NCI-H1694 treated with DMSO at 0.1 percent for 48 hours (cell line): ENCODE measurements around the gene RAB3A.
A peak's percentile ranks its signal among the peaks of the same experiment; 100 is the strongest.

Source experiments
- DNase-seq: peaks from one replicate; lab custom pipeline; 2025; lab: John Stamatoyannopoulos, UW

The RAB3A gene

DNA sequence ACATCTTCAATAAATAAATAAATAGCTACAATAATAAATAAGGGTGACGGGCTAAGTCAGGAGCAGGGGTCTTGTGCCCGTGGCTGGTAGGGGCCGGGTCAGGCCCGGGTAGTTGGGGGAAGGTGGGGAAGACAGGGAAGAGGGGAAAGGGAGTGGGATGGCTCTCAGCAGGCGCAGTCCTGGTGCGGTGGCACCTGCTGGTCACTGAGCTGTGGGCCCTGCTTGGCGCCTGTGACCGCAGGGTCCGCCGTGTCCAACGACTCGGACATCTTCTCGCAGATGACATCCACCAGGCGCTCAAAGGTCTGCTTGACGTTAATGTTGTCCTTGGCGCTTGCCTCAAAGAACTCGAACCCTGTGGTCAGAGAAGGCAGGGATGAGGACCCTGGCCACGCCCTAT lies 6.5 kb downstream of the RAB3A start:
- no peak for DNase-seq

DNA sequence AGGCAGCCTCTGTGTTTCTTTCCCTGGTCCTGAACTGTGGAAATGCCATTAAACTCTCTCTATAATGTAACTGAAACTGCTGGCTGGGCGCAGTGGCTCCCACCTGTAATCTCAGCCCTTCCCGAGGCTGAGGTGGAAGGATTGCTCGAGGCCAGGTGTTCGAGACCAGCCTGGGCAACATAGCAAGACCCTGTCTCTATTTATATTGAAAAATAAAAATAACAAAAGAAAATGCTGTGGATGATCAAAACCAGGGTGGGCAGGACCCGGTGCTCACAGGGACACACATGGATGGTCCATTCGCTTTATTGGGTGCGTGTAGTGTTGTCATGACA lies 7.4 kb downstream of the RAB3A start:
- no peak for DNase-seq

DNA sequence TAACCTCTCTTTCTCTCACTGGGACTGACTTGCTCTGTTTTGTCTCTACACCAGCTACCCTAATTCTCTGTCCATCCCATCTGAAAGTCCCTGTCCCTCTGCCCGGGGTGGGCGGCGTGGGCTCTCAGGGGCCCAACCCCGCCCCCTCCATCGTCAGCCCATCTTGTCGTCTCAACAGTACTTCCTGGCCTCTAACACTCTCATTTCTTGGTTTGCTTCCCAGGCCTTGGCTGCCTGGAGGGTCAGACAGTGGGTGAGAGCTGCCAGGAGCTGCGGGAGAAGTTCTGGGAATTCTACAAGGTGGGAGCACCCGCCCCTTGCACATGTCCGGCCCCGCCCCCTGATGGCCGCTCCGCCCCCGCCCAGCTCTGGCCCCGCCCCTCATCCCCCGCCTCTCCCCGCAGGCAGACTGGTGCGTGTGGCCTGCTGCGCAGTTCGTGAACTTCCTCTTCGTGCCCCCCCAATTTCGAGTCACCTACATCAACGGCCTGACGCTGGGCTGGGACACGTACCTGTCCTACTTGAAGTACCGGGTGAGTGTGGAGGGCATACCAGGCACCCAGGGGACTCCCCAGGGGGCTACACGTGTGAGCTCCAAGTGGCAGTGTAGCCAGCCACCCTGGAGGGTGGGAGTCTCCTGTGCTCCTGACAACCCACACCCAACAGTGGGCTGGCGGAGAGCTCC lies 9.1 kb downstream of the RAB3A start:
- no peak for DNase-seq

DNA sequence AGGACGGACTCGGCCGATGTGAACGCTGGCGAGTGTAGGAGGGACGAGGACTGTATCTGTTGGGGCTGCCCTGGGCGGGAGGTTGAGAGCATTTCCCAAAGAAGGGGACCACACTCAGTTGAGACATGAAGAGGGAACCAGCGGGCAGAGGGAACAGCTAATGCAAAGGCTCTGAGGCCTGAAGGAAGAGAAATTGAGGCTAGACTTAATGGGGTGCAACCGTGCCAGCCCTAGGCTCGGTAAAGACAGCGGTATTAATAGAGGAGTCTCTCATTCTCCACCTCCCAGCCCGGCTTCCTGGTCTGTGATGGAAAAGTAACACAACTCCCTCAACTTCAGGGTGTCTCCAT lies 9.7 kb downstream of the RAB3A start:
- DNase-seq: no peak

DNA sequence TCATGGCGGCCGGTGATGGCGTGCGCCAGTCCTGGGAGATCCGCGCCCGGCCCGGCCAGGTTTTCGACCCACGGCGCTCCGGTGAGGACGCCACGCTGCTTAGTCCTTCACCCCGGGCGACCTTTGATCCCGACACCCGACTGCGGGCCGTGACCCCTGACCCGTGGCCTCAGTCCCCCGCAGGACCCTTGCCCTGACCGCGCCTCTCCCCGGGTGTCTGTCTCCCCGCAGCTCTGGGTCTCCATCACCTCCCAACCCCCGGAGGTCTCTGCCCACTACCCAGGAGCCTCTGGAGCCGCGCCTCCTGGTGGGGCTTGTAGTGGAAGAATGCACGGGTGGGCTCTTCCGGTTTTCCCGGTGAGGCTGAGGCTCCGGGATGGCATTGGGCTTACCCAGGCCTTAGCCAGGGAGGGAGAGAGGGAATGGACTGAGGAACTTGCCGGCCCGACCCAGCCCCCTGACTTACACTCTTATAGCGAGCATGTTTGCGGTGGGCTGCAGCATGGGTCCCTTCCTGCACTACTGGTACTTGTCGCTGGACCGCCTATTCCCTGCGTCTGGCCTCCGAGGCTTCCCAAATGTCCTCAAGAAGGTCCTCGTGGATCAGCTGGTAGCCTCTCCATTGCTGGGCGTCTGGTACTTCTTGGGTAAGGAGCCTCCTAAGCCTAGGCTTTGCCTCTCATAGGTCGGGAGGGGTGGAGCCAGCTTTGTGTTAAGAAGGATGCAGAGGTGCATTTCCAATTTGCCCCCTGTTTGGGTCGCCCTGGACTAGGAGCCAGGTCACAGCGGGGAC lies 10.3 kb downstream of the RAB3A start:
- no peak for DNase-seq

DNA sequence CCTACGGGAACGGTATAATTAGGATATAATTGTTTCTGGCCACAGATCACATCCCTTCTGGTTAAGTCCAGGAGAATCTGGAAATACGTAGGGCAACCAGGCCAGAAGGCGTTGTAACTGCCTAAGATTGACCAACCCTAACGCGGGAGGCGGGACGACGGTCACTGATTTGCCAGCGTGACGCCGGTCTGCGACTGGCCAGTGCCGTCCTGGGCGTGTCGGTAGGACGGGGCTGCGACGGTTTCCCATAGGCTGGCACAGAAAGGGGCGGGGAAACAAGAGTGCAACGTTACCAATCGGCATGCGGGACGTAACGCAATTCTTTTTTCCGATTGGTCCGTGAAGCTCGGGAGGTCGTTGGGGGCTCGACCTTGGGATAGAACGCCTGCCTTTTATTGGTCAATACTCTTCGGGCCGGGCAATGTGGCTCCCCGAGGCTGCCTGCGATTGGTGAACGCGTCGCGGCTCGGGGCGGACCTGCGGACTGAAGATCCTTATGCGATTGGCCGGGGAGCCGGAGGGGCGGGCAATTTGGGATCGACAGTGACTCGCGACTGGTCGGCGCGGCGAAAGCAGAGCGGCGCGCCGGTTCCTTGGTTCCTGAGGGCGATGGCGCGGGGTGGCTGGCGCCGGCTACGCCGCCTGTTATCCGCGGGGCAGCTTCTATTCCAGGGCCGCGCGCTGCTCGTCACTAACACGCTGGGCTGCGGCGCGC lies 11.0 kb downstream of the RAB3A start, which contains the start of gene MPV17L2:
Gene MPV17L2 (plus strand): TSS at position 546 of the 715 bp plus-strand sequence. CDS start 64 bp downstream, at position 610.
- DNase-seq: peak; percentile 100

DNA sequence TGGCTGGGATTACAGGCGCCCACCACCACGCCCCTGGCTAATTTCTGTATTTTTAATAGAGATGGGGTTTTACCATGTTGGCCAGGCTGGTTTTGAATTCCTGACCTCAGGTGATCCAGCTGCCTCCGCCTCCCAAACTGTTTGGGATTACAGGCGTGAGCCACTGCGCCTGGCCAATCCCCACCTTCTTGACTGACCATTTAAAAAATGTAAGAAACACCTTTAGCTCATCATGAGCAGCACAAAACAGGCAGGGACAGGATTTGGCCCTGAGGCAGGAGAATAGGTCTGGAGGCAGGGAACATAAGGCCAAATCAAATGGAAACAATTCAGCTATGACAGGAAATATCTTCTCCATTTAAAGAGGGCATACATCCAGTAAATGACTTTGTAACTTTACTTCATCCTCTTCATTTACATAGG lies 12.2 kb downstream of the RAB3A start:
- no peak for DNase-seq

DNA sequence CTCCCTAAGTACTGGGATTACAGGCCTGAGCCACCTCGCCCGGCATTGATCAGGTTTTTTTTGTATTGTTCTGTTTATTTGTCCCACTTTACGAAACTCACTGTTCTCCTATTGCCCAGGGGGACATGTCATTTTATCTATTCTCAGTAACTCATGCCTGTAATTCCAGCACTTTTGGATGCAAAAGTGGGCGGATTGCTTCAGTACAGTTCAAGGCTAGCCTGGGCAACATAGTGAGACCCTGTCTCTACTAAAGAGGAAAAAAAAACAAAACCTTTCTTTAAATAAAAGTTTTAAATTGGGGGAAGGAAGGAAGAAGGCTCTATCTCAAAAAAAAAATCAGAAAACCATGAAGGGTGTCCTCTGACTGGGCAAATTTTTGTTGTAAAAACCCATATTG lies 13.6 kb downstream of the RAB3A start:
- no peak for DNase-seq

DNA sequence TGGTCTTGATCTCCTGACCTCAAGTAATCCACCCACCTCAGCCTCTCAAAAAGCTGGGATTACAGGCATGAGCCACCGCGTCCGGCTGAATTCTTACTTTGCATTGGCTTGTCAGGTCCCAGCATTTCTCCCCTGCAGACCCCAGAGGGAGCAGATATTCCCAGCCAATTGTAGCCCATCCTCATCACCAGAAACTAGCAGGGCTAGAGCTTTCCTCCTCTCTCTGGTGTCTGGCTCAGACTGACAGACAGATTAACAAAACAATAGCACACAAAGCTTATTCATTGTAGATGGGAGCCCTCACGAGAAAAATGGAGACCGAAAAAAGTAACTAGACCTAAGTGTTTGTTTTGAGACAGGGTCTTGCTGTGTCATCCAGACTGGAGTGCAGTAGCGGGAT lies 18.3 kb downstream of the RAB3A start:
- no peak for DNase-seq

DNA sequence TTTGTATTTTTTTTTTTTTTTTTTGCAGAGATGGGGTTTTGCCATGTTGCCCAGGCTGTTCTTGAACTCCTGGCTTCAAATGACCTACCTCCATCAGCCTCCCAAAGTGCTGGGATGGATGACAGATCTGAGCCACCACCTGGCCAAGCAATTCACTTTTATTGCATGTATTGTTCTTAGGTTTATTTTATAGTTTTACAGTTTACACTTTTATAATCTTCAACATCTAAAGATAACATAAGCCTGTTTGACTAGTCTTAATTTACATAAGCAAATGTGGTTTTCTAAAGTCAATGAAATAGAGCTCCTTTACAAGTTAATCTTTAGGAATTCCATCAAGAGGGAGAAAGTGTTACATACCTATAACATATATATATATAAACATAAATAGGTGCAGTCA lies 20.3 kb downstream of the RAB3A start:
- no peak for DNase-seq

DNA sequence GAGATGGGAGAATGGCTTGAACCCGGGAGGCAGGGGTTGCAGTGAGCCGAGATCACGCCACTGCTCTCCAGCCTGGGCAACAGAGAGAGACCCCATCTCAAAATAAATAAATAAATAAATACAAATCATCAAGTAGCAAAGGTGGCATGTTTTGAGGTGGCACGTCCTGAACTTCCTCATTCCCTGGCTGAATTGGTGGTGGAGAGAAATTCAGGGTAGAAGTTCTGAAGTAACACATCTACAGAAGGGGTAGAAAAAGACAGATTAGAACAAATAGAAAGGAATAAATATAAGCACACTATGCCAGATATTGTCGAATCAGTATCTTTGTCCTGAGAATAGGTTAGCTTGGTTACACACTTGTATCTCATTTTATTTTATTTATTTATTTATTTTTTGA lies 23.9 kb downstream of the RAB3A start:
- no peak for DNase-seq

DNA sequence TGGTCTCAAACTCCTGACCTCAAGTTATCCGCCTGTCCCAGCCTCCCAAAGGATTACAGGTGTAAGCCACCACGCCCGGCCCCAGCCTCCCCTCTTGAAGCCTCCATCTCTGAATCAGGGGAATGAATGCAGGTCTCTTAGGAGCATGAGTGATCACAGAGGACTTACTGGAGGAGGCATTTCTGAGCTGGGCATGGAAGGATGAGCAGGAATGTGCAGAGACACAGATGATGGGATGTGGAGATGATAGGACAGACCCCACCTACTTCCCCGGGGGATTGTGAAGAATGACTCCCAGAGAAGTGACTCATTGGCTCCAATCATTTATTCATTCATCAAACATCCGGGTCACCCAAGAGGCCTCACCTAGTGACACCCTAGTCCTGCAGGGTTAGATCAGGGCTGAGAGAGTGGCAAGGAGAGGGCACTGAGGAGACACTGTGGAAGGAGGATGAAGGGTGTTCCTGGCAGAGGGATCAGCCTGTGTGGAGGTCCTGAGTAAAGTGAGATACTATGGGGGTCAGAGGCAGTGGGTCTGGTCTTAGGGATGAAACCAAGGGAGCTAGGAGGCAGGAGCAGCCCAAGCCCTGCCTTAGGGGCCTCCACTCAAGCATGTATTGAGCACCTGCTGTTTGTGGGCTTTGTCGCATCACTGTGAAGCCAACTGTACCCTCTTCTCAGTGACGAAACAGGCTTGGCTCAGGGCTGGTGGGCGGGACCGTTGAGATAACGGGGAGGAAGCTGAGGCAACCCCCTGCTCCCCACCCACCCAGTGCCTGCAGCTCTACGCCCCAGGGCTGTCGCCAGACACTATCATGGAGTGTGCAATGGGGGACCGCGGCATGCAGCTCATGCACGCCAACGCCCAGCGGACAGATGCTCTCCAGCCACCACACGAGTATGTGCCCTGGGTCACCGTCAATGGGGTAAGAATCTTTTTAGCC lies 27.2 kb downstream of the RAB3A start:
- DNase-seq: no peak

DNA sequence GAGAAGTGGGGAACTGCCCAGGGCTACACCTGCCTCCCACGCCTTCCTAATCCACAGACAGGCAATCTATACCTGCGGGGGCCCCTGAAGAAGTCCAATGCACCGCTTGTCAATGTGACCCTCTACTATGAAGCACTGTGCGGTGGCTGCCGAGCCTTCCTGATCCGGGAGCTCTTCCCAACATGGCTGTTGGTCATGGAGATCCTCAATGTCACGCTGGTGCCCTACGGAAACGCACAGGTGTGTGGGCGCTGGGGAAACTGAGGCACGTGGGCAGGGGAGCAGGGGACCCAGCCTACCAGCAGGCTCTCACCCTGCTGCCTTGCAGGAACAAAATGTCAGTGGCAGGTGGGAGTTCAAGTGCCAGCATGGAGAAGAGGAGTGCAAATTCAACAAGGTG lies 28.9 kb downstream of the RAB3A start:
- no peak for DNase-seq

DNA sequence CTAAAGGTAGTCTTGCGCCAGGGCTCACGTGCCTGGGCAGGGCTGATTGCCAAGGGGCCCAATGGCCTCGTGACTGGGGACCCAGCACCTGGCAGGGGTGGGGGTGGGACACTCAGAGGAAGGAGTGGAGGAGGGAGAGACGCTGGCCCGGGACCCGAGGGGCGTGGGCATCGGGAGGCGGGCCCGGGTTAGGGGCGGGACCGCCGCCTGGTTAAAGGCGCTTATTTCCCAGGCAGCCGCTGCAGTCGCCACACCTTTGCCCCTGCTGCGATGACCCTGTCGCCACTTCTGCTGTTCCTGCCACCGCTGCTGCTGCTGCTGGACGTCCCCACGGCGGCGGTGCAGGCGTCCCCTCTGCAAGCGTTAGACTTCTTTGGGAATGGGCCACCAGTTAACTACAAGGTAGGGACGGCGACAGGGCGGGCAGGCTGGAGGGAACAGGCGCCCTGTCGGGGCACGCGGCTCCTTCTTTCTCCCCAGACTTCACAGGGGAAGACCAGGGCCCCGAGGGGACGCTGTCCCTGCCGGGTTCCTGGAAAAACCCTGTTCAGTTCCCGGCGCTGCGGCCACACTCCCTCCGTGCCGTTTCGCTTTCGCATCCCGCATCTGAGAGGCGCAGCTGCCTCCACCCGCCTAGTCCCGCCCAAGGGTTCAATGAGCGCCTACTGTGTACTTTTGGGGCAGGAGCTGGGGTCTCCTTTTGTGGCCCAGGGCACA lies 30.1 kb downstream of the RAB3A start, which contains the start of gene IFI30:
Gene IFI30 (plus strand): TSS at position 242 of the 717 bp plus-strand sequence. CDS start 29 bp downstream, at position 271.
- DNase-seq: no peak

DNA sequence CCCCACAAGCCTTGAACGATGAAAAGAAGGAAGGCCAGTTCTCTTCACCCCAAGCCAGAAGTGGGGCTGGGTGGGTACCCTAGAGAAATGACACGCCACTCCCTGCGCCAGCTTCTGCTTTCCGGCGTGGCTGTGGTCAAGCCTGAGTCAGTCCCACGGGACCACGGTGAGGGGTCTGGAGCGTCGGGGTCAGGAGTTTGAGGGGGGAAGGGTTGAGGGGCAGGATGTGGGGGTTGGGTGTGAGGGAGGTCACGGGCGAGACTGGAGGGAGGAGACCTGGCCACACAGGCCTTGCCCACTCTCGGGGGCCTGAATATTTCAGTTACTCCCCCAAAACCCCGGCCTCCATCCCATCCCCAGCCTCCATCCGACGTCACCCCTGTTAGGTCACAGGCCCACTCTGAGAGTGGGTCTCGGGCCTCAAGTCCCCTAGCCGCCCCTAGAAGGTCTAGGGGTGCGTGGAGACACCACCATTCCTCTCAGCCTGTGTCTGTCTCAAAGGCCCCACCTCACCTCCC lies 30.7 kb downstream of the RAB3A start:
- no peak for DNase-seq

DNA sequence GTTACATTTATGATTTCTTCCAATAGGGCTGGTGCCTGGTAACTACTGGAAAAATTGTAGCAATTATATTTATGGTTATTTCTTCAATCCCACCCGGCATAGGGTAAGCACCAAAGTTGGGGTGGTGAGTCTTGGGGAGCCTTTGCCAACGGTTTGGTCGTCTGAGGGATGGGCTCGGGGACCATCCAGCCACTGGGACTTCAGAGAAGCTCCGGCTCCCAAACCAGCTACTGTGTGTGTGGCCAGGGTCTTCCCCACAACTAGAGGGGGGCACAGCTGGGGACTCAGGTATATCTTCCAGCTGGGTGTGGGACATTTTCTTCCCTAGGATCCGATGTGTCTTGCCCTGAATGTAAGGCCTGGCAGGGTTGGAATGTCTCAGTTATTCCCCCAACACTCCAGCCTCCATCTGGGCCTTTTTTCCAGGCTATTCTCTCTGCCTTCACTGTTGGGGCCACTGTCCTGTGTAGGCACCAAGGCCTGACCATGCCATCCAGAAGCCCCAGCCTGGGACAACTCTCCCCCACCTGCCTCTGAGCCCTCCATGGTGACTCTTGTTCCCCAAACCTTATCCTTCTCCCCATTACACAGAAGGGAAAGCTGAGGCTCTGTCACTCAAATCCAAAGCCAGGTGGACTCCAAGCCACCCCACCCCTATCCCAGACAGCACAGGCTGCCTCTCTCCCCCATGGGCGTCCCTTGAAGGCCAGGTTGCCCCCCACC lies 31.4 kb downstream of the RAB3A start:
- no peak for DNase-seq

DNA sequence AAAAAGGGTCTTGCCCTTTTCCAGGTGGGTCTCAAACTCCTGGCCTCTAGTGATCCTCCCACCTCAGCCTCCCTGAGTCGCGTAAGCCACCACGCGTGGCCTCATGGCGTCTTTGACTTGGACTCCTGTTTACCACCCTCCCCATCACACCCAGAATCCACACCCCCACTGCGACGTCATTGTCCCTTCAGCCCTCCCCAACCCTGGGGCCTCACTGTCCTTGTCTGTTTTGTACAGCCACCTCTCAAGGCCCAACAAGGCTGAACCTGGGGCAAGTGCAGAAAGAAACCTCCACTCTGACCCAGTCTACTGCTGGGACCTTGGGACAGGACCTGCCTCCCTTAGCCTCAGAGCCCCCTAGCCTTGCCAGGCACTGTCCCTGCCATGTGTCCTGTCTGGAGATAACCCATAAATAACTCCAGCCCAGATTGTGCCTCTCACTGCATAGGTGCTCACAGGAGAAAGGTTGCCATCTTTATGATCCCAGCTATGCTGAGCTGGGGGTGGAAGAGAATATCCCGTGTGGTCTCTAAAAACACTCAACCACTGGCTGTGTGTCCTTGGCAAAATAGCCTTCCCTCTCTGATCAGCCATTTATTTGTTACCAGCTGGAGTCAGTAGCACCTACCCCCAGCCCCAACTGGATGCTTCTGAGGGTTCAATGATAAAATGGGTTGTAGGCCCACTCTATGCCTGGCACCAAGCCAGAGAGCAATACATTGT lies 32.1 kb downstream of the RAB3A start:
- no peak for DNase-seq

DNA sequence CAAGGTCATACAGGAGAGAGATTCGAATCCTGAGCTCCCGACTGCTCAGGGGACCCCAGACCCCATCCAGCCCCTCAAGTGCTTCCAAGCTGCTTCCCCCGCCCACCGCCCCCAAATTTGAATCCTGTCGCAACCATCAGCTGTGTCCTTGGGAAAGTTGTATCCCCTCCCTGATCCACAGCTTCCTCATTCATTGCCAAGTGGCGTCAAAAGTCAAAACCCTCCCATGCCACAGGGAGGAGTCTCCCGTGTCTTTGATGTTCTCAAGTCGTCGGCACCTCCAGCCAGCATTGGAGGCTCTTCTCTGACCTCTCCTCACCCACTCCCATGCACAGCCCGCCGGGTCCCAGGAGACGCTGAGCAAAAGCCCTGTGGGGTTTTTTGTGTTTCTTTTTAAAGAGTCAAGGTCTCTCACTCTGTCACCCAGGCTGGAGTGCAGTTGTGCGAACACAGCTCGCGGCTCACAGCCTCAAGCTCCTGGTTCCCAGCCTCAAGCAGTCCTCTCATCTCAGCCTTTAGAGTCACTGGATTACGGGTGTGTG lies 33.1 kb downstream of the RAB3A start:
- no peak for DNase-seq

DNA sequence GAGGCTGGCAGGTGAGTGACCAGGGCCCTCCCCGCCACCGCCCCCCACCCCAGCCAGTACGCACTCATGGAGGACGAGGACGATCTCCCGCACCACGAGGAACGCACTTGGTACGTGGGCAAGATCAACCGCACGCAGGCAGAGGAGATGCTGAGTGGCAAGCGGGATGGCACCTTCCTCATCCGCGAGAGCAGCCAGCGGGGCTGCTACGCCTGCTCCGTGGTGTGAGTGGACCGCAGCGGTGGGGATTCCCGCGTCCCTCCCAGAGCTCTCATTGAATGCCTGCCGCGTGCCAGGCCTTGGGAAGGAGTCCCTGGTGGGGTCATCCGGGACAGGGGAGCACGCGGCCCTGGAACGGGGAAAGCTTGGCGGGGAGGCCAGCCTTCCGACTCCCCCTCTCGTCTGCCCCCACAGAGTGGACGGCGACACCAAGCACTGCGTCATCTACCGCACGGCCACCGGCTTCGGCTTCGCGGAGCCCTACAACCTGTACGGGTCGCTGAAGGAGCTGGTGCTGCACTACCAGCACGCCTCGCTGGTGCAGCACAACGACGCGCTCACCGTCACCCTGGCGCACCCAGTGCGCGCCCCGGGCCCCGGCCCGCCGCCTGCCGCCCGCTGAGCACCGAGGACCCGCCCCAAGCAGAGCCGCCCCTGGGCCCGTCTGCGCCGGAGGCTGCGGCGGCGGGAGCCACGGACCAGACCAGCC lies 35.0 kb downstream of the RAB3A start:
- DNase-seq: no peak
